Ovary (tissue), 9 donors: Measurements from ENCODE around the gene TXNDC11. TPM values are rescaled to one million over a fixed set of nuclear protein-coding genes. Genes with fewer than 3 reads are reported as not detected.
A peak's percentile ranks its signal among the peaks of the same experiment; 100 is the strongest.

Experiments used
- DNase-seq, 5 donors: peaks; one replicate each; pipeline ENCODE4 v3.0.0-alpha.2; 2019 to 2020
- H3K27ac ChIP-seq, 2 donors: fragments of 200-600 bp; one replicate each; pipeline versions ENCODE4 v1.5.1 to v1.8.0; 2019 to 2022
- H3K27me3 ChIP-seq: fragments of 200-600 bp; one replicate; pipeline ENCODE4 v1.8.0; 2022
- H3K36me3 ChIP-seq: fragments of 200-600 bp; sonication (generic); one replicate; pipeline ENCODE4 v1.5.1; 2019
- H3K4me1 ChIP-seq: one replicate; pipeline ENCODE4 v1.8.1; 2013; ENCODE audit warnings: mild to moderate bottlenecking, moderate library complexity; ENCODE audit not compliant: insufficient read depth
- H3K4me3 ChIP-seq: fragments of 200-600 bp; sonication (generic); one replicate; pipeline ENCODE4 v1.5.1; 2017
- H3K9me3 ChIP-seq, 2 donors: fragments of 200-600 bp in 1 of 2; sonication (generic) in 1 of 2; one replicate each; pipeline versions ENCODE4 v1.5.1 to v1.8.1; 2013 to 2019; ENCODE audit warnings: mild to moderate bottlenecking in 1 of 2, moderate library complexity in 1 of 2
- EP300 ChIP-seq: sonication (generic); formaldehyde crosslinking; IDR thresholded peaks from one replicate; pipeline ENCODE4 v1.6.1; 2017; ENCODE audit warnings: antibody characterized with exemption
- POLR2A ChIP-seq: fragments of 450-650 bp; IDR thresholded peaks from one replicate; pipeline ENCODE4 v1.6.1; 2017; ENCODE audit warnings: antibody characterized with exemption, mild to moderate bottlenecking, moderate library complexity
- WGBS, 3 donors: extraction: QIAGEN DNeasy Blood & Tissue Kit in 1 of 3; methylation state at CpG; one replicate each; pipeline versions ENCODE4 v1.1.5 to v1.1.7; 2013 to 2017; 5-methylcytosine and 5-hydroxymethylcytosine counted together
- intact Hi-C, 4 donors: fragments of 100-400 bp; cut with DNase I; formaldehyde crosslinking; loops; one replicate each; pipeline versions ENCODE4 v1.11.0 to v1.15.1; 2022 to 2023
- polyA plus RNA-seq, 2 donors: library from polyadenylated mRNA; stranded (reverse); fragments of 200-250 nt in 1 of 2; fragments of 350-450 nt in 1 of 2; fragmentation: Illumina TruSeq in 1 of 2; extraction: RNeasy Lipid Tissue Mini Kit (QIAGEN cat#74804) in 1 of 2; gene quantifications; one replicate each; pipeline ENCODE4 v1.2.3, GENCODE V29; 2013 to 2014
- total RNA-seq, 7 donors: library from RNA; depleted of rRNA in 2 of 7; stranded (reverse); fragments of >200 nt in 2 of 7; fragmentation: NEBNext Ultra II Directional in 3 of 7; extraction: Animal tissue kit (Norgen Biotek cat#: 25700) in 3 of 7; gene quantifications; one replicate each; pipeline versions ENCODE4 v1.1.0 to v1.2.4, GENCODE V29; 2016 to 2023
- TF ChIP-seq, protein P1 (sequence below), 3 donors: fragments of 450-650 bp in 2 of 3; fragments of 200-600 bp in 1 of 3; IDR thresholded peaks; one replicate each; pipeline versions ENCODE4 v1.5.1 to v1.8.0; 2016 to 2022; ENCODE audit warnings: antibody characterized with exemption in 3 of 3, mild to moderate bottlenecking in 1 of 3
- donor health status: DM: no; HTN: no; CAD: no; lungs with moderate emphysema.
- donor health status: DM: no; HTN: no; CAD: no.
- donor health status: Bipolar disorder and iron deficiency.
- donor health status: DM: yes; HTN: yes; CAD: no.
- donor health status: DM: no; HTN: no; CAD: no.
- donor health status: DM: yes; HTN: yes; CAD: no.

Gene TXNDC11
- total and polyA plus RNA-seq, 9 donors = 32.3 to 48.6 (median 39.3) TPM

GRCh38 chr16:11674818-11675560, 67.7 kb downstream of the TXNDC11 start:
- DNase-seq = peak in 1 of 5 donors; percentile 45
- Histone ChIP-seq H3K27me3 (no peaks in the 10 kb centered on the region), H3K27ac (no peak overlapping the region), H3K4me3 (no peak overlapping the region), H3K4me1 (peaks cover 32% of the 10 kb centered on the region), H3K9me3 (no peaks in the 10 kb centered on the region), H3K36me3 (no peaks in the 10 kb centered on the region)
- intact Hi-C loops = no loop called here
- 55 to 67% (median 61%) methylated on average over 15 of the region's 15 CpGs for WGBS, 3 donors
- TF ChIP-seq POLR2A (no peak), EP300 (no peak)
- TF ChIP-seq, protein P1, sequence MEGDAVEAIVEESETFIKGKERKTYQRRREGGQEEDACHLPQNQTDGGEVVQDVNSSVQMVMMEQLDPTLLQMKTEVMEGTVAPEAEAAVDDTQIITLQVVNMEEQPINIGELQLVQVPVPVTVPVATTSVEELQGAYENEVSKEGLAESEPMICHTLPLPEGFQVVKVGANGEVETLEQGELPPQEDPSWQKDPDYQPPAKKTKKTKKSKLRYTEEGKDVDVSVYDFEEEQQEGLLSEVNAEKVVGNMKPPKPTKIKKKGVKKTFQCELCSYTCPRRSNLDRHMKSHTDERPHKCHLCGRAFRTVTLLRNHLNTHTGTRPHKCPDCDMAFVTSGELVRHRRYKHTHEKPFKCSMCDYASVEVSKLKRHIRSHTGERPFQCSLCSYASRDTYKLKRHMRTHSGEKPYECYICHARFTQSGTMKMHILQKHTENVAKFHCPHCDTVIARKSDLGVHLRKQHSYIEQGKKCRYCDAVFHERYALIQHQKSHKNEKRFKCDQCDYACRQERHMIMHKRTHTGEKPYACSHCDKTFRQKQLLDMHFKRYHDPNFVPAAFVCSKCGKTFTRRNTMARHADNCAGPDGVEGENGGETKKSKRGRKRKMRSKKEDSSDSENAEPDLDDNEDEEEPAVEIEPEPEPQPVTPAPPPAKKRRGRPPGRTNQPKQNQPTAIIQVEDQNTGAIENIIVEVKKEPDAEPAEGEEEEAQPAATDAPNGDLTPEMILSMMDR (IDR thresholded peaks at IDR 0.05) = no peak

GRCh38 chr16:11674001-11674817, 68.4 kb downstream of the TXNDC11 start:
- no peaks in the 10 kb centered on the region for H3K9me3 ChIP-seq
- no peaks in the 10 kb centered on the region for H3K27me3 ChIP-seq
- H3K4me3 ChIP-seq = no peak overlapping the region
- no peak for TF ChIP-seq POLR2A
- no peak for TF ChIP-seq EP300
- TF ChIP-seq, protein P1 (IDR thresholded peaks at IDR 0.05) = no peak
- WGBS, 3 donors = 73 to 82% (median 78%) methylated on average over 25 of the region's 25 CpGs
- no peaks in the 10 kb centered on the region for H3K36me3 ChIP-seq
- intact Hi-C loops = no loop called here
- H3K4me1 ChIP-seq = peaks cover 37% of the 10 kb centered on the region
- no peak overlapping the region for H3K27ac ChIP-seq
- peak in 1 of 5 donors; percentile 33 for DNase-seq

GRCh38 chr16:11673091-11674000, 69.3 kb downstream of the TXNDC11 start:
- 44 to 67% (median 59%) methylated on average over 25 of the region's 25 CpGs for WGBS, 3 donors
- H3K36me3 ChIP-seq = no peaks in the 10 kb centered on the region
- TF ChIP-seq, protein P1 (IDR thresholded peaks at IDR 0.05) = no peak
- TF ChIP-seq POLR2A (no peak), EP300 (no peak)
- peaks cover 37% of the 10 kb centered on the region for H3K4me1 ChIP-seq
- peak overlapping the region in 1 of 2 donors; percentile 19 for H3K27ac ChIP-seq
- no peak overlapping the region for H3K4me3 ChIP-seq
- H3K27me3 ChIP-seq = no peaks in the 10 kb centered on the region
- no peaks in the 10 kb centered on the region for H3K9me3 ChIP-seq
- DNase-seq = peak in 3 of 5 donors; percentile 43 to 62 (median 60)
- intact Hi-C loops = no loop called here
